ENCODE results near the gene ARL14EP.

GRCh38 chr11:30360741-30361140, 37.8 kb downstream of the ARL14EP start:
- TF ChIP-seq CTCF (IDR thresholded peaks at IDR 0.05; ENCODE audit: poor library complexity) (no peak), EZH2 (IDR thresholded peaks at IDR 0.05; ENCODE audit: borderline replicate concordance) (no peak)
